HepG2 (cell line): ENCODE measurements around the gene ACADVL. TPM values are rescaled to one million over a fixed set of nuclear protein-coding genes. Genes with fewer than 3 reads are reported as not detected.

Experiments
- ADNP ChIP-seq: sonication (generic); formaldehyde crosslinking; IDR thresholded peaks from 2 replicates; pipeline ENCODE4 v1.4.0; 2020; ENCODE audit warnings: missing genetic modification reagents
- CENPX ChIP-seq: sonication (generic); formaldehyde crosslinking; IDR thresholded peaks from 2 replicates; pipeline ENCODE4 v1.9.0; 2021; ENCODE audit warnings: mild to moderate bottlenecking, missing genetic modification reagents, moderate library complexity
- KAT8 ChIP-seq: IDR thresholded peaks from 2 replicates; pipeline ENCODE4 v1.6.1; 2016; ENCODE audit warnings: missing genetic modification reagents, missing compliant biosample characterization
- KDM2A ChIP-seq: sonication (generic); formaldehyde crosslinking; IDR thresholded peaks from 2 replicates; pipeline ENCODE4 v1.4.0; 2020; ENCODE audit warnings: low read depth, missing genetic modification reagents, borderline replicate concordance
- KLF6 ChIP-seq: IDR thresholded peaks from 2 replicates; pipeline ENCODE4 v1.8.0; 2016; ENCODE audit warnings: missing biosample characterization, missing genetic modification reagents
- PAX8 ChIP-seq: sonication (generic); formaldehyde crosslinking; IDR thresholded peaks from 2 replicates; pipeline ENCODE4 v1.8.0; 2022; ENCODE audit warnings: mild to moderate bottlenecking, missing genetic modification reagents, borderline replicate concordance
- RFXAP ChIP-seq: sonication (generic); formaldehyde crosslinking; IDR thresholded peaks from 2 replicates; pipeline ENCODE4 v1.4.0; 2020; ENCODE audit warnings: missing genetic modification reagents, borderline replicate concordance
- SIX4 ChIP-seq: sonication (generic); formaldehyde crosslinking; IDR thresholded peaks from 2 replicates; pipeline ENCODE4 v1.4.0; 2020; ENCODE audit warnings: missing genetic modification reagents
- TERF1 ChIP-seq: sonication (generic); formaldehyde crosslinking; IDR thresholded peaks from 2 replicates; pipeline ENCODE4 v1.8.0; 2022; ENCODE audit warnings: mild to moderate bottlenecking, missing genetic modification reagents, moderate library complexity
- TMF1 ChIP-seq: sonication (generic); formaldehyde crosslinking; IDR thresholded peaks from 2 replicates; pipeline ENCODE4 v1.8.1; 2022; ENCODE audit warnings: low read depth, missing genetic modification reagents
- YY1 ChIP-seq: IDR thresholded peaks from 2 replicates; pipeline ENCODE4 v1.6.1; 2011; ENCODE audit warnings: low read length, low read depth, moderate library complexity, mild to moderate bottlenecking; ENCODE audit not compliant: insufficient read depth, insufficient replicate concordance
- ZNF572 ChIP-seq: sonication (generic); formaldehyde crosslinking; IDR thresholded peaks from 2 replicates; pipeline ENCODE4 v1.5.1; 2020; ENCODE audit warnings: mild to moderate bottlenecking, missing genetic modification reagents
- ZNF615 ChIP-seq: sonication (generic); formaldehyde crosslinking; IDR thresholded peaks from 2 replicates; pipeline ENCODE4 v1.5.0; 2020; ENCODE audit warnings: mild to moderate bottlenecking, missing genetic modification reagents, borderline replicate concordance
- ZNF772 ChIP-seq: sonication (generic); formaldehyde crosslinking; IDR thresholded peaks from 2 replicates; pipeline ENCODE4 v1.5.0; 2020; ENCODE audit warnings: mild to moderate bottlenecking, missing genetic modification reagents
- ZNF883 ChIP-seq: sonication (generic); formaldehyde crosslinking; IDR thresholded peaks from 2 replicates; pipeline ENCODE4 v1.5.1; 2020; ENCODE audit warnings: mild to moderate bottlenecking, missing genetic modification reagents; ENCODE audit errors: not compliant biosample characterization
- polyA plus RNA-seq, 8 experiments: library from polyadenylated mRNA; depleted of rRNA in 3 of 8; stranded (reverse) in 7 of 8; unstranded in 1 of 8; fragments of >200 nt; fragmentation: Illumina TruSeq in 4 of 8; extraction: Trizol in 4 of 8; gene quantifications; 2 replicates each; pipeline versions ENCODE4 v1.2.1 to v1.2.3, GENCODE V29; 2011 to 2016; ENCODE audit warnings: low read depth in 4 of 8, missing spikeins in 1 of 8, mixed read lengths in 1 of 8; ENCODE audit not compliant: insufficient read depth in 1 of 8
- total RNA-seq, 5 experiments: library from RNA; depleted of rRNA; stranded (reverse); fragments of >200 nt; fragmentation: Illumina TruSeq; extraction: Trizol; gene quantifications; 2 replicates each; pipeline ENCODE4 v1.2.3, GENCODE V29; 2016; ENCODE audit warnings: low read depth in 1 of 5
- TF ChIP-seq, protein P1 (sequence below): fragments of 450-650 bp; IDR thresholded peaks from 2 replicates; pipeline ENCODE4 v1.6.1; 2017; ENCODE audit warnings: mild to moderate bottlenecking
- TF ChIP-seq, protein P2 (sequence below): IDR thresholded peaks from 2 replicates; pipeline ENCODE4 v1.6.1; 2016; ENCODE audit warnings: mild to moderate bottlenecking, missing biosample characterization, missing genetic modification reagents
- TF ChIP-seq, protein P3 (sequence below): sonication (generic); formaldehyde crosslinking; conservative IDR thresholded peaks from 2 replicates; pipeline ENCODE4 v1.8.0; 2022; ENCODE audit warnings: missing genetic modification reagents
- TF ChIP-seq, protein P4 (sequence below): sonication (generic); formaldehyde crosslinking; conservative IDR thresholded peaks from 2 replicates; pipeline ENCODE4 v1.5.0; 2020; ENCODE audit warnings: missing genetic modification reagents
- TF ChIP-seq, protein P5 (sequence below): IDR thresholded peaks from 2 replicates; pipeline ENCODE4 v1.6.1; 2016; ENCODE audit warnings: missing compliant biosample characterization, missing genetic modification reagents, borderline replicate concordance

The ACADVL gene
- total and polyA plus RNA-seq, 2 of the 13 experiments (the other 11 are each of a cell fraction or from before 2014, with no cell fraction given): 219 to 412 TPM

- TF ChIP-seq TERF1 (CRISPR knock-in tag) (no peak), CENPX (CRISPR knock-in tag) (no peak), ZNF615 (CRISPR knock-in tag) (no peak), TMF1 (peak; percentile 73; the same call in 1 of the 2 replicates), KDM2A (CRISPR knock-in tag) (peak; percentile 90), KAT8 (CRISPR knock-in tag) (peak; percentile 65), ZNF572 (CRISPR knock-in tag) (no peak), PAX8 (CRISPR knock-in tag) (no peak; the same call in 1 of the 2 replicates), ADNP (CRISPR knock-in tag) (no peak), YY1 (peak; percentile 72), KLF6 (no peak), SIX4 (CRISPR knock-in tag) (no peak), ZNF772 (peak; percentile 43; the same call in 1 of the 2 replicates), ZNF883 (CRISPR knock-in tag) (peak; percentile 91), RFXAP (no peak)
- TF ChIP-seq, protein P1, sequence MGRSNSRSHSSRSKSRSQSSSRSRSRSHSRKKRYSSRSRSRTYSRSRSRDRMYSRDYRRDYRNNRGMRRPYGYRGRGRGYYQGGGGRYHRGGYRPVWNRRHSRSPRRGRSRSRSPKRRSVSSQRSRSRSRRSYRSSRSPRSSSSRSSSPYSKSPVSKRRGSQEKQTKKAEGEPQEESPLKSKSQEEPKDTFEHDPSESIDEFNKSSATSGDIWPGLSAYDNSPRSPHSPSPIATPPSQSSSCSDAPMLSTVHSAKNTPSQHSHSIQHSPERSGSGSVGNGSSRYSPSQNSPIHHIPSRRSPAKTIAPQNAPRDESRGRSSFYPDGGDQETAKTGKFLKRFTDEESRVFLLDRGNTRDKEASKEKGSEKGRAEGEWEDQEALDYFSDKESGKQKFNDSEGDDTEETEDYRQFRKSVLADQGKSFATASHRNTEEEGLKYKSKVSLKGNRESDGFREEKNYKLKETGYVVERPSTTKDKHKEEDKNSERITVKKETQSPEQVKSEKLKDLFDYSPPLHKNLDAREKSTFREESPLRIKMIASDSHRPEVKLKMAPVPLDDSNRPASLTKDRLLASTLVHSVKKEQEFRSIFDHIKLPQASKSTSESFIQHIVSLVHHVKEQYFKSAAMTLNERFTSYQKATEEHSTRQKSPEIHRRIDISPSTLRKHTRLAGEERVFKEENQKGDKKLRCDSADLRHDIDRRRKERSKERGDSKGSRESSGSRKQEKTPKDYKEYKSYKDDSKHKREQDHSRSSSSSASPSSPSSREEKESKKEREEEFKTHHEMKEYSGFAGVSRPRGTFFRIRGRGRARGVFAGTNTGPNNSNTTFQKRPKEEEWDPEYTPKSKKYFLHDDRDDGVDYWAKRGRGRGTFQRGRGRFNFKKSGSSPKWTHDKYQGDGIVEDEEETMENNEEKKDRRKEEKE: no peak
- TF ChIP-seq, protein P2, sequence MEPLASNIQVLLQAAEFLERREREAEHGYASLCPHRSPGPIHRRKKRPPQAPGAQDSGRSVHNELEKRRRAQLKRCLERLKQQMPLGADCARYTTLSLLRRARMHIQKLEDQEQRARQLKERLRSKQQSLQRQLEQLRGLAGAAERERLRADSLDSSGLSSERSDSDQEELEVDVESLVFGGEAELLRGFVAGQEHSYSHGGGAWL (CRISPR knock-in tag): peak; percentile 74; the same call in 1 of the 2 replicates
- TF ChIP-seq, protein P3, sequence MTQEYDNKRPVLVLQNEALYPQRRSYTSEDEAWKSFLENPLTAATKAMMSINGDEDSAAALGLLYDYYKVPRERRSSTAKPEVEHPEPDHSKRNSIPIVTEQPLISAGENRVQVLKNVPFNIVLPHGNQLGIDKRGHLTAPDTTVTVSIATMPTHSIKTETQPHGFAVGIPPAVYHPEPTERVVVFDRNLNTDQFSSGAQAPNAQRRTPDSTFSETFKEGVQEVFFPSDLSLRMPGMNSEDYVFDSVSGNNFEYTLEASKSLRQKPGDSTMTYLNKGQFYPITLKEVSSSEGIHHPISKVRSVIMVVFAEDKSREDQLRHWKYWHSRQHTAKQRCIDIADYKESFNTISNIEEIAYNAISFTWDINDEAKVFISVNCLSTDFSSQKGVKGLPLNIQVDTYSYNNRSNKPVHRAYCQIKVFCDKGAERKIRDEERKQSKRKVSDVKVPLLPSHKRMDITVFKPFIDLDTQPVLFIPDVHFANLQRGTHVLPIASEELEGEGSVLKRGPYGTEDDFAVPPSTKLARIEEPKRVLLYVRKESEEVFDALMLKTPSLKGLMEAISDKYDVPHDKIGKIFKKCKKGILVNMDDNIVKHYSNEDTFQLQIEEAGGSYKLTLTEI (CRISPR knock-in tag): no peak
- TF ChIP-seq, protein P4, sequence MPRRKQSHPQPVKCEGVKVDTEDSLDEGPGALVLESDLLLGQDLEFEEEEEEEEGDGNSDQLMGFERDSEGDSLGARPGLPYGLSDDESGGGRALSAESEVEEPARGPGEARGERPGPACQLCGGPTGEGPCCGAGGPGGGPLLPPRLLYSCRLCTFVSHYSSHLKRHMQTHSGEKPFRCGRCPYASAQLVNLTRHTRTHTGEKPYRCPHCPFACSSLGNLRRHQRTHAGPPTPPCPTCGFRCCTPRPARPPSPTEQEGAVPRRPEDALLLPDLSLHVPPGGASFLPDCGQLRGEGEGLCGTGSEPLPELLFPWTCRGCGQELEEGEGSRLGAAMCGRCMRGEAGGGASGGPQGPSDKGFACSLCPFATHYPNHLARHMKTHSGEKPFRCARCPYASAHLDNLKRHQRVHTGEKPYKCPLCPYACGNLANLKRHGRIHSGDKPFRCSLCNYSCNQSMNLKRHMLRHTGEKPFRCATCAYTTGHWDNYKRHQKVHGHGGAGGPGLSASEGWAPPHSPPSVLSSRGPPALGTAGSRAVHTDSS (CRISPR knock-in tag): no peak
- TF ChIP-seq, protein P5, sequence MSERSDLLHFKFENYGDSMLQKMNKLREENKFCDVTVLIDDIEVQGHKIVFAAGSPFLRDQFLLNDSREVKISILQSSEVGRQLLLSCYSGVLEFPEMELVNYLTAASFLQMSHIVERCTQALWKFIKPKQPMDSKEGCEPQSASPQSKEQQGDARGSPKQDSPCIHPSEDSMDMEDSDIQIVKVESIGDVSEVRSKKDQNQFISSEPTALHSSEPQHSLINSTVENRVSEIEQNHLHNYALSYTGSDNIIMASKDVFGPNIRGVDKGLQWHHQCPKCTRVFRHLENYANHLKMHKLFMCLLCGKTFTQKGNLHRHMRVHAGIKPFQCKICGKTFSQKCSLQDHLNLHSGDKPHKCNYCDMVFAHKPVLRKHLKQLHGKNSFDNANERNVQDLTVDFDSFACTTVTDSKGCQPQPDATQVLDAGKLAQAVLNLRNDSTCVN (CRISPR knock-in tag): peak; percentile 56; the same call in 1 of the 2 replicates
Measured at GRCh38 chr17:7219812-7220592, at the start of gene ACADVL, which contains the start of gene DLG4 (continued).
